H1 (cell line): Measurements from ENCODE around the gene ABCC4. TPM values are rescaled to one million over a fixed set of nuclear protein-coding genes. Genes with fewer than 3 reads are reported as not detected.
A peak's percentile ranks its signal among the peaks of the same experiment; 100 is the strongest.

Source experiments
- CTCF ChIA-PET: fragments of 300-600 bp; sonication (Branson Sonifier 250); formaldehyde crosslinking; loops from one replicate; lab custom pipeline; 2021; ENCODE audit not compliant: partially characterized antibody; lab: Charles Lee
- POLR2A ChIA-PET: fragments of 300-600 bp; sonication (Branson Sonifier 250); formaldehyde crosslinking; loops from one replicate; lab custom pipeline; 2021; ENCODE audit warnings: inconsistent platforms; ENCODE audit not compliant: partially characterized antibody; lab: Charles Lee
- DNase-seq, 2 experiments: peaks; one replicate each; pipeline versions ENCODE4 v3.0.0 to v3.0.0-alpha.2; 2010 to 2022; ENCODE audit warnings: low spot score in 2 of 2, low read depth in 1 of 2, mixed read lengths in 1 of 2
- FAIRE-seq: peaks from 2 replicates; lab custom pipeline; 2011; peaks lifted over from hg19 to GRCh38; lab: Jason Lieb, UNC
- H2AFZ ChIP-seq: 2 replicates; pipeline ENCODE4 v1.8.1; 2012; ENCODE audit warnings: low read length, inconsistent platforms
- H2AK5ac ChIP-seq: 2 replicates; pipeline ENCODE4 v1.6.1; 2013; ENCODE audit warnings: low read depth, low read length
- H2BK120ac ChIP-seq: replicated peaks from 2 replicates; pipeline ENCODE3; 2013; ENCODE audit warnings: low read depth, low read length, inconsistent platforms
- H2BK12ac ChIP-seq: 2 replicates; pipeline ENCODE4 v1.6.1; 2013; ENCODE audit warnings: low read depth, low read length
- H2BK15ac ChIP-seq: 2 replicates; pipeline ENCODE4 v1.6.1; 2013; ENCODE audit warnings: low read length
- H2BK20ac ChIP-seq: 2 replicates; pipeline ENCODE4 v1.6.1; 2013; ENCODE audit warnings: low read length
- H2BK5ac ChIP-seq: 2 replicates; pipeline ENCODE4 v1.6.1; 2013; ENCODE audit warnings: low read depth, low read length
- H3K14ac ChIP-seq: 2 replicates; pipeline ENCODE4 v1.6.1; 2013; ENCODE audit warnings: inconsistent platforms; ENCODE audit not compliant: insufficient read length
- H3K18ac ChIP-seq: 2 replicates; pipeline ENCODE4 v1.6.1; 2013; ENCODE audit warnings: low read length; ENCODE audit errors: extremely low read depth
- H3K23ac ChIP-seq: 2 replicates; pipeline ENCODE4 v1.6.1; 2013; ENCODE audit warnings: inconsistent platforms; ENCODE audit not compliant: insufficient read length
- H3K23me2 ChIP-seq: 2 replicates; pipeline ENCODE4 v1.6.1; 2013; ENCODE audit warnings: low read depth, low read length
- H3K27ac ChIP-seq: 2 replicates; pipeline ENCODE4 v1.6.1; 2011; ENCODE audit warnings: low read depth, low read length, inconsistent platforms
- H3K27me3 ChIP-seq, 4 experiments: replicated peaks in 1 of 4; 1 replicate in 1 of 4; 2 replicates in 3 of 4; pipeline versions ENCODE4 v1.6.1 to v1.8.1; 2011 to 2013; ENCODE audit warnings: low read length in 3 of 4, mild to moderate bottlenecking in 3 of 4, inconsistent platforms in 2 of 4, mixed read lengths in 2 of 4, moderate library complexity in 1 of 4; ENCODE audit not compliant: control insufficient read depth in 3 of 4, insufficient read depth in 3 of 4; ENCODE audit errors: extremely low read depth in 1 of 4
- H3K36me3 ChIP-seq, 4 experiments: 2 replicates each; pipeline versions ENCODE4 v1.6.1 to v1.8.1; 2011 to 2013; ENCODE audit warnings: mild to moderate bottlenecking in 4 of 4, low read length in 3 of 4, moderate library complexity in 2 of 4, control low read depth in 1 of 4, inconsistent platforms in 1 of 4; ENCODE audit not compliant: insufficient read depth in 4 of 4, control insufficient read depth in 2 of 4
- H3K4ac ChIP-seq: replicated peaks from 2 replicates; pipeline ENCODE3; 2013; ENCODE audit warnings: low read length, low read depth, mixed read lengths, inconsistent platforms; ENCODE audit not compliant: insufficient read length
- H3K4me1 ChIP-seq, 4 experiments: replicated peaks in 1 of 4; 1 replicate in 1 of 4; 2 replicates in 3 of 4; pipeline versions ENCODE4 v1.6.1 to v1.8.1; 2011 to 2013; ENCODE audit warnings: low read length in 3 of 4, inconsistent platforms in 2 of 4, mixed read lengths in 1 of 4; ENCODE audit not compliant: insufficient read depth in 4 of 4, control insufficient read depth in 3 of 4
- H3K4me2 ChIP-seq, 2 experiments: 2 replicates each; pipeline versions ENCODE4 v1.6.1 to v1.8.1; 2011 to 2013; ENCODE audit warnings: low read depth in 2 of 2, low read length in 2 of 2, control low read depth in 1 of 2, inconsistent platforms in 1 of 2, mild to moderate bottlenecking in 1 of 2; ENCODE audit not compliant: insufficient read depth in 1 of 2
- H3K4me3 ChIP-seq, 4 experiments: fragments of 200-600, 300-600 bp in 1 of 4; sonication (generic), shearing (Covaris generic), sonication (Bioruptor Twin) in 1 of 4; 2 replicates each; pipeline versions ENCODE4 v1.5.1 to v1.8.1; 2011 to 2016; ENCODE audit warnings: low read length in 4 of 4, low read depth in 3 of 4, control low read depth in 2 of 4, inconsistent platforms in 2 of 4, mild to moderate bottlenecking in 2 of 4, mixed read lengths in 1 of 4, moderate library complexity in 1 of 4; ENCODE audit not compliant: insufficient read depth in 2 of 4; ENCODE audit errors: extremely low read depth in 1 of 4
- H3K56ac ChIP-seq: replicated peaks from 2 replicates; pipeline ENCODE3; 2013; ENCODE audit warnings: low read depth, mild to moderate bottlenecking, mixed read lengths, low read length, inconsistent platforms; ENCODE audit not compliant: insufficient read length
- H3K79me1 ChIP-seq: 2 replicates; pipeline ENCODE4 v1.6.1; 2013; ENCODE audit warnings: low read depth, low read length, control low read depth
- H3K79me2 ChIP-seq, 2 experiments: 2 replicates each; pipeline versions ENCODE4 v1.6.1 to v1.8.1; 2012 to 2013; ENCODE audit warnings: low read length in 2 of 2, mild to moderate bottlenecking in 2 of 2, inconsistent platforms in 1 of 2; ENCODE audit not compliant: insufficient read depth in 2 of 2, control insufficient read depth in 1 of 2
- H3K9ac ChIP-seq, 4 experiments: replicated peaks in 1 of 4; 1 replicate in 1 of 4; 2 replicates in 3 of 4; pipeline versions ENCODE4 v1.6.1 to v1.8.1; 2011 to 2013; ENCODE audit warnings: low read depth in 3 of 4, low read length in 3 of 4, control low read depth in 2 of 4, mild to moderate bottlenecking in 2 of 4, moderate library complexity in 2 of 4, inconsistent platforms in 1 of 4; ENCODE audit errors: extremely low read depth in 1 of 4
- H3K9me3 ChIP-seq, 2 experiments: 2 replicates each; pipeline versions ENCODE4 v1.6.1 to v1.8.1; 2012 to 2013; ENCODE audit warnings: mild to moderate bottlenecking in 2 of 2, moderate library complexity in 2 of 2, control low read depth in 1 of 2, inconsistent platforms in 1 of 2, low read depth in 1 of 2, low read length in 1 of 2, mixed read lengths in 1 of 2; ENCODE audit not compliant: insufficient read depth in 2 of 2
- H4K20me1 ChIP-seq, 2 experiments: replicated peaks in 1 of 2; 2 replicates each; pipeline versions ENCODE3 to v1.8.1; 2011 to 2013; ENCODE audit warnings: inconsistent platforms in 2 of 2, low read length in 2 of 2, mild to moderate bottlenecking in 1 of 2; ENCODE audit not compliant: insufficient read depth in 2 of 2, control insufficient read depth in 1 of 2
- H4K5ac ChIP-seq: 2 replicates; pipeline ENCODE4 v1.6.1; 2013; ENCODE audit warnings: low read length, low read depth, mixed read lengths, inconsistent platforms; ENCODE audit not compliant: insufficient read length
- H4K8ac ChIP-seq: 2 replicates; pipeline ENCODE4 v1.8.0; 2013; ENCODE audit warnings: mild to moderate bottlenecking, moderate library complexity, low read length, inconsistent platforms; ENCODE audit not compliant: insufficient read depth; ENCODE audit errors: extremely low read depth
- H4K91ac ChIP-seq: replicated peaks from 2 replicates; pipeline ENCODE3; 2013; ENCODE audit warnings: low read length, mixed read lengths, inconsistent platforms; ENCODE audit not compliant: insufficient read length
- CEBPB ChIP-seq: IDR thresholded peaks from 2 replicates; pipeline ENCODE4 v1.6.1; 2012; ENCODE audit warnings: low read depth, low read length
- GABPA ChIP-seq: IDR thresholded peaks from 2 replicates; pipeline ENCODE4 v1.6.1; 2011; ENCODE audit warnings: mild to moderate bottlenecking, low read length, moderate library complexity, borderline replicate concordance; ENCODE audit not compliant: insufficient read depth
- WGBS, 2 experiments: shearing (Covaris generic) in 1 of 2; methylation state at CpG; one replicate each; pipeline versions ENCODE4 v1.1.6 to v1.1.7; 2013 to 2015; ENCODE audit warnings: low lambda C conversion rate in 2 of 2, mixed read lengths in 2 of 2, inconsistent platforms in 1 of 2, low coverage in 1 of 2, missing lambda C conversion rate in 1 of 2; ENCODE audit not compliant: insufficient replicate concordance in 2 of 2, insufficient coverage in 1 of 2, insufficient read length in 1 of 2; ENCODE audit errors: extremely low coverage in 1 of 2, missing lambda C conversion rate in 1 of 2; 5-methylcytosine and 5-hydroxymethylcytosine counted together
- polyA plus RNA-seq, 7 experiments: library from polyadenylated mRNA; depleted of rRNA in 3 of 7; stranded (reverse) in 5 of 7; unstranded in 2 of 7; fragments of >200 nt in 5 of 7; fragments of 200-250 nt in 2 of 7; gene quantifications; 1 replicate in 5 of 7; 2 replicates in 1 of 7; 4 replicates in 1 of 7; pipeline versions ENCODE4 v1.2.1 to v1.2.3, GENCODE V29; 2011 to 2013; ENCODE audit warnings: missing spikeins in 2 of 7, mixed read lengths in 2 of 7
- total RNA-seq: library from RNA; stranded (reverse); fragmentation: NEBNext Ultra II Directional; extraction: Animal tissue kit (Norgen Biotek cat#: 25700); gene quantifications from 2 replicates; pipeline ENCODE4 v1.2.1, GENCODE V29; 2021

Gene ABCC4
- total and polyA plus RNA-seq, 2 of the 8 experiments (the other 6 are each of a cell fraction or from before 2014, with no cell fraction given) = 4.0 to 14.1 TPM

GRCh38 chr13:95129004-95129403 is 172.2 kb downstream of the ABCC4 start:
- DNase-seq = no peak
- Histone ChIP-seq H3K79me2 (no peaks in the 10 kb centered on the region), H3K23ac (no peak overlapping the region)
- no peak for TF ChIP-seq GABPA
- TF ChIP-seq CEBPB = peak; percentile 51; the same call in 1 of the 2 replicates
- TF ChIP-seq, all 59 proteins: peak for 1
- Histone ChIP-seq H2BK5ac (no peak overlapping the region), H2BK120ac (no peak overlapping the region), H3K56ac (no peak overlapping the region), H3K4me2 (no peak overlapping the region), H3K14ac (no peak overlapping the region), H2AK5ac (no peak overlapping the region), H3K4me3 (no peak overlapping the region), H4K8ac (no peak overlapping the region), H3K18ac (no peak overlapping the region), H4K91ac (no peak overlapping the region), H4K5ac (no peak overlapping the region), H3K27ac (no peak overlapping the region), H3K27me3 (no peaks in the 10 kb centered on the region), H2AFZ (no peak overlapping the region), H3K9ac (no peak overlapping the region), H3K79me1 (no peaks in the 10 kb centered on the region), H3K4me1 (no peaks in the 10 kb centered on the region; a peak in 1 of 7 replicates), H2BK20ac (no peak overlapping the region), H4K20me1 (no peaks in the 10 kb centered on the region), H2BK15ac (no peak overlapping the region), H3K36me3 (no peaks in the 10 kb centered on the region), H2BK12ac (no peak overlapping the region), H3K23me2 (no peaks in the 10 kb centered on the region), H3K4ac (no peak overlapping the region), H3K9me3 (no peaks in the 10 kb centered on the region)
- POLR2A ChIA-PET = no interaction called here
- CTCF ChIA-PET = interaction anchor here (1.0 to 1.6 kb wide), 2 partner anchors 14 to 413 kb away, joined by 3 read pairs; no protein-coding TSS in a partner anchor
- WGBS, 2 experiments = 88% methylated on average over 3 of the region's 3 CpGs; no CpG with 5 or more reads in 1 of the 2 experiments
- no peak for FAIRE-seq
